ENCODE results near the gene RBM15.
A peak's percentile ranks its signal among the peaks of the same experiment; 100 is the strongest.

RBM15 gene

DNA sequence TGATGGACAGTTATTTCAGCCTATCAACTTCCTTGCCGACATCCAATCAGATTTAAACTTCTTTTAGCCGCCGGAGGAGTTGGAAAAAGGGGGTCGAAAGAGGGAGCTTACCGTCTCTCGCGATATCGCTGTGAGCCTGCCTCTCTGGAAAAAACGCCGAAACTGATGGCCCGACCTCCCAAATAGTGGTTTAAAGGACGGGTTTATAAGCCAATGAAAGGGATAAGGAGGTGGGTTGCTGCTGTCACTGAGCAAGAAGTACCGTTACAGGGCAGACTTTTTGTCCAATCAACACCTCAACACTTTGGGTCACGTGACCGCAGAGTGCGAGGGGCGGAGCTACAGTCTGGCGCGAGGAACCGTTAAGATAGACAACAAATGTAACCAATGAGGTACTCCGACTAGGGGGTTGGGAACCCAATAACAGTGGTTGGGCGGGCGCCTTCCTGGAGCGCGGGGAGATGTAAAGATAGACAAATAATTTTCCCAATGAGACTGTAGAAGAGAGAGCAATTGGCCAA, at the start of gene RBM15:
RBM15 (plus strand) TSS at position 492 of the 521 bp plus-strand sequence; CDS start at position 521, 29 bp downstream.
- DNase-seq, result peak; percentile 97

- no peak for DNase-seq
These were observed 47.7 kb upstream of the RBM15 start for GRCh38 chr1:110291241-110292030.

- DNase-seq, result no peak
These were observed 47.0 kb upstream of the RBM15 start for GRCh38 chr1:110292031-110292741.

DNA sequence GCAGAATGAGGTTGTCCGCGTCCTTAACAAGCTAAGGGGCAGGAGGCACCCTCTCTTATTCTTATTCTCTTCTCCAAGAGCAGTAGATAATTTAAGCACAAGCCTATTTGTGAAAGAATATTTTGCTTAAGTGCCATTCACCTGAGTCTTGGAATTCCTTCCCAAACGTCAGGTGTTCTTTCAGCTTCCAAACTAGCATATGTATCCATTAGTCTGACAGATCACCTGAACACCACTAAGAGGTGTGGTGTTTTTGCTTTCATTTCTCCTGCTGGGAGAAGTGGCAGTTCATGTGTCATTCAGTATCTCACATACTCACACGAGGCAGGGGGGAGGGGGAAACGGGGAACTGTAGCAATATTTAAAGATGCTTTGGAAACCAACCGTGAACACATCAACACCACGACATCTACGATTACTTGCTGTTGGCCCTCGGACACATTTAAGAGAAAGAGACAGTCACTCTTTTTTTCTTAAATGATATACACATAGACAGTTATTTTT, 45.5 kb upstream of the RBM15 start:
- no peak for DNase-seq

GRCh38 chr1:110294308-110294707, 44.9 kb upstream of the RBM15 start:
- DNase-seq, result no peak

DNA sequence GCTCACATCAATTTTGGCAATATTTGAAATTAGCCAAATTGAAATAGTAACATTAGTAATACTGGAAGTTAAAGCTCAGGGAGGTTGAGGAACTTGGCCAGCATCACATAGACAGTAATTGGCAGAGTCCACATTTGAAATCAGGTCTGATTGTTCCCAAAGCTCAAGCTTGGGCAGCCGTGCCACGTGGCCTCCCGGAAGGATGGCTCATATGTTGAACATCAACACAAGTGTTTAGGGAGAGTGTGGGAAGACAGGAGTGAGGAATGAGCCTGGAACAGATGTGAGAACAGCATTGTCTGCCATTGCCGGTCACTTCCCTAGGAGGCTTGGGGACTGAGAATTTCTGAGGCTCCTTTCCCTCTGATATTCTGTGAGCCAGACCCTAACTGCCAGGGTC, 40.2 kb upstream of the RBM15 start:
- DNase-seq, result no peak

DNA sequence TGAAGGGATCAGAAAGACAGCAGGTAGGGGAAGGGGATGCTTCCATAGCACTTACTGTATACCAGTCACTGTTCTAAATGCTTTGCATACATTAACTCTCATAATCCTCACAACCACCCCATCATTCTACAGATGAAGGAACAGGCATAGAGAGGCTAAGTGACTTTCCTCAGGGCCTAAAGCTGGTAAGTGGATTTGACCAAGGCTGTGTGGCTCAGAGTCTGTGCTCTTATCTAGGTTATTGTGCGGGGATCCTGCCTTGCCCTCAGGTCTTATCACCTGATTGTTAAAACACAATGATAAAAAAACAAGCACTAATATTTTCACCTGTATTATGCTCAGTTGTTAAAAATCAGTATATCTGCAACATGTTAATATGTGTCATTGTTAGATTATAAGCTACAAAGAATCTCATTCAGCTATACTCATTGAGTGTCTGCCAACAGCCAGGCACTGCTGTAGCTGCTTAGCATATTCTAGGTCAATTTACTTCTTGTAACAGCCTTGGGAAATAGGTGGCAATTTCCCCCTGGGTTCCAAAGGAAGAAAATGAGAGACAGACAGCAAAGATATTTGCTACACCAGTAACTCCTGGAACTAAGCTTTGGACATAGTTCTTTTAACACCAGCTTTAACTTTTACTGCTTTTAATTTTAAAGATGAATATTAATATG, 38.6 kb upstream of the RBM15 start:
- DNase-seq, result no peak

GRCh38 chr1:110302836-110303235, 36.3 kb upstream of the RBM15 start:
- no peak for DNase-seq

GRCh38 chr1:110305900-110306420, 33.2 kb upstream of the RBM15 start:
- no peak for DNase-seq

DNA sequence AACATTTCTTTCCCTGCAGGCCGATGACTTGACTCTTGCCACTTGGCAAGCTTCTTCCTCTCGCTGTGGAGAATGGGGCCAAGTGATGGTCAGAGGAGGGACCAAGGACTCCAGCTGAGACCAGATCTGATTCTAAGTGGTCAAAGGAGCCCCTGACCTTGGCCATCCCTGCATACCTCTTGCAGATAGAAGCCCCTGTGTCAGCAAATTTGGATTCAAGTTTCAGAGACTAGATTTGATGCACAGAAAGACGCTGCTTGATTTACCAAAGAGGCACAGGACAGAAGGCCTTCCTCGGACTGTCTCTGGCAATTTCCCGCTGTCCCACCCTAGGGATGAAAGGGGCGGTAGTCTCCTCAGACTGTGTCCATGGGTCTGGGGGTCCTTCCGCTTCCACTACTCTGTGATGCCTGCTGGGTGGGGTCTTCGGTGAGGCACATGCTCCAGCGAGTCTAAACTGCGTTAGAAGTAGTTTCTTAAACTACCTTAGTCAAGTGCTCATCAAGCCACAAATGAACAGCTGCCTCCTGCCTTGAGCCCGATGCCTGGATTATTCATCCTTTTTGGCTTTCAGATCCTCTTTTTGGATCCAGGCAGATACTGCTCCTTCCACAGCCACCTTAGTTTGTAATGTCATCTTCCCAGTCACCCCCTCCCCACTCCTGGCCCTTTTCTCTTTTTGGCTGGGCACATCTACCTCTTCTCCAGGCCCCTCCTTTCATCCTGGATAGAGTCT, 31.8 kb upstream of the RBM15 start:
- no peak for DNase-seq

DNA sequence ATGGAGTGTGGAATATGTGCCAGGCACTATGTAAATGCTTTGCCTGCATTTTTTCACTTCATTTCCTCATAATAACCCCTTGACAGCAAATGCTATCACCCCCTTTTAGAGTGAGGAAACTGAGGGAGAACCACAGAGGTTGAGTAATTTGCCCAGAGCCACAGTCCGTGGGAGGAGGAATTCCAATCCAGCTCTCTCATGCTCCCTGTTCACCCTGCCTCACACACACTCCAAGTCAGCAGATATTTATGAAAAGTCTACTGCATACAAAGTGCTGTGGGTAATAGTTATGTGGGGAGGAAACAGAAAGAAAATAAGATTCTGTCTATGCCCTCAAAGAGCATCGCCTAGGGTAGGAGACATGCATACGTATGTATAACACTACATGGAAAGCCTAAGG, 30.9 kb upstream of the RBM15 start:
- no peak for DNase-seq

GRCh38 chr1:110309139-110309538, 30.0 kb upstream of the RBM15 start:
- no peak for DNase-seq

DNA sequence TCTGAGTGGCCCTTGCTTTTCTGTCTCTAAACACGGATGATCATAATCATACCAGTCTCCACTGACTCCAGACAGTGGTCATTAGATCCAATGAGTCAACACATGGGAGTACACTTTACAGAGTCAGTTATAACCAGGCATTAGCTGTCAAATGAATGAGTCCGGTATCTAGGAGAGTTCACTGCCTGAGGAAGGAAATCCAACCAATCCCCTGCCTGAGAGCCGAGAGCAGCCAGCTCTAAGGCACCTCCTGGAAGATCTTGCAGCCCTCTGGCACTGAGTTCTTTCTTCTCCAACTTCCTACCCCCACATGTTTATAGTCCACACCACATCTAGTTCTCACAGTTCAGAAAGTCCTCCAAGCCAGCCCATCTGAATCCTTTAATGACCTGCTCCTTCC, 29.4 kb upstream of the RBM15 start:
- DNase-seq, result no peak

DNA sequence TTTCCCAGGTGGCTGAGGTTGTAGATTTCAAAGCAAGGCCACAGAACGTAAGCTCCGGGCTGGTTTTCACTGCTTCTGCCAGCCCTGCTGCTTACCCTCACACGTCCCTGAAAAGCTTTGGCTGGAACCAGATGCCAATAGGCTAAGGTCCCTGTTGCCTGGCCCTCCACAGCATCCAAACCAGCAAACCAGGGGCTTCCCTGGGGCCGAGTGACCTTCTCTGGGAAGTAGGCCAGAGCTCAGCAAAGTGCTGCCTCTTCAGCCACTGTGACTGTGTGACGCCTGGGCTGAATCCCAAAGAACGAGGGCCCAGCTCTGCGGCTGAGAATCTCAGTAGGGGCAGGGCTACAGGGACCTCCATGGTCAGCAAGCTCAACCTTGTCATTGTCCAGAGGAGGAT, 28.9 kb upstream of the RBM15 start:
- DNase-seq, result no peak

DNA sequence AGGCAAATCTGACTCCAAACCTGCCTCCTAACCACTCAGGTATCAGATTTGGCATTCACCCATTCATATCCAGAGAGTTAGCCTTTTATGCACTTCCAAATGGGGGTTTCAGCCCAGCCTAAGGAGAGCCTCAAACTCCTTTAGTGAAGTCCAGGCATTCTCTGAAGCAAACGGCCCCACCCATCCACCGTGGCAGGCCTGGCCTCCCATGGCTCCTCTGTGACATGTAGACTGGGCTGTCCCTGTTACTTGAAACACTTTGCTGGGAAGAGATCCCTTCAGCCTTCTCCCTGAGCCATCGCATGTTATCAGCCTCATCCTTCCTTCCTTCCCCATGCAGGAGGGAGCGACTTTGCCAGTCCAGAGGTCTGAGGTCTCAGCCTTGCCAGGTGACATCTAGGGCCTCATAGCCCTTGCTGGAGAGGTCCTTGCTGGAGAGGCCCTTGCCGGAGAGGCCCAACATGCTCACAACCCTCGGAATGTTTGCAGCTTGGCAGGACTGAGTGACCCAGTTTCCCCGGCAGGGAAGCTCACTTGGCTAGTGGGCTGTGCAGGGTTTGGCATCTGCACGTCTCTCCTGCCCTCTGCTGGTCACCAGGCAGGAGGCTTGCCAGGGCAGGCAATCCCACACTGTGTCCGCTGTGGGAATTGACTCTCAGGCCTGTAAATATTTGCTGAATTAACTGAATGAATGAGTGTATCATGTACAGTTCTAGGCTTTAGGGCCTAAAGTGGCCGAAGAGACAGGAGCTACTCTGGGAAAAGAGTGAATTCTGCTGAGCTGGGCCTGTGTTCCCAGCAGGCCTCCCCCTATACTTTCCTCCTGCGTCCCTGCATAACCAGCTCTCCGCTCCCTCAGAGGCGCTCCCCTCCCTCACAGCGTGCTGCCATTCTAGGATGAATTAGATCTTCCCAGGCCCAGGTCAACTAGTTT, 26.7 kb upstream of the RBM15 start:
- DNase-seq, result peak; percentile 81

GRCh38 chr1:110316735-110317134, 22.4 kb upstream of the RBM15 start:
- DNase-seq, result no peak

DNA sequence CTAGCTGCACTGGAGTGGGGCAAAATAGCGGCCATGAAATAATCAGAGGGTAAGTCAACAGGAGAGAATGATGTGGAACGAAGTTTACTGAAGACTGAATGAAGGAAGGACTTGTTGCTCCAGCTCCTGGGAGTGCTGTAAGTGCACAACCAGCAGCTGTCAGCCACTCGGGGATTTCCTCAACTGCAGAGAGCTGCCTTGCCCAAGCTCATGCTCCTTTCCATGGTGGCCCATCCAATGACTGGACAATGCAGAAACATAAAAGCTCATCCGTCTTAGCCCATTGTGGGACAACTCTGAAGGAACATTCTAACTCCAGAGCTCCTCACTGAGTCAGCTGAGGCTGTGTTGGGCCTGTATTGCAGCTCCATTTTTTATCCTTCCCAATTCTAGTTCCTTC, 21.1 kb upstream of the RBM15 start:
- no peak for DNase-seq

- peak; percentile 6 for DNase-seq
These were observed 19.6 kb upstream of the RBM15 start for GRCh38 chr1:110319332-110320167.

DNA sequence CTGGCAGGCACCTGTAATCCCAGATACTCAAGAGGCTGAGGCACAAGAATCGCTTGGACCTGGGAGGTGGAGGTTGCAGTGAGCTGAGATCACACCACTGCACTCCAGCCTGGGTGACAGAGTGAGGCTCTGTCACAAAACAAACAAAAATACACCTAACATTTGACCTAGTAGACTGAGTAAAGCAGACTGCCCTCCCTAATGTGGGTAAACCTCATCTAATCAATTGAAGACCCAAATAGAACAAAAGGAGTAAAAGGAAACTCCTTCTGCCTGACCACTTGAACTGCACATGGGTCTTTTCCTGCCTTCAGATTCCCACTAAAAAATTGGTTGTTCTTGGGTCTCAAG, 19.0 kb upstream of the RBM15 start:
- no peak for DNase-seq

DNA sequence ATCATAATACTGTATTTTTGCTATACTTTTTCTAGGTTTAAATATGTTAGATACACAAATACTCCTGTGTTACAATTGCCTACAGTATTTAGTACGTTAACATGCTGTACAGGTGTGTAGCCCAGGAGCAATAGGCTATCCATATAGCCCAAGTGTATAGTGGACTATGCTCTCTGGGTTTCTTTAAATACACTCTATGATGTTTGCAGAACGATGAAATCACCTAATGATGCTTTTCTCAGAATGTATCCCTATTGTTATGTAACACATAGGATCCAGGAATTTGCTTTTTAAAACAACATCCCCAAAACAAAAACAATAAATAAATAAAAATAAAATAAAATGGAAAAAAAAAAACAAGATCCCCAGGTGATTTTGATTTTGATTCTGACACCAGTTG, 18.1 kb upstream of the RBM15 start:
- DNase-seq, result no peak
